ENCODE results near the gene SLC26A1.

Gene SLC26A1

GRCh38 chr4:972651-973424 lies 20.4 kb downstream of the SLC26A1 start:
- no peak for TF ChIP-seq TEAD4 (IDR thresholded peaks at IDR 0.05)
- TF ChIP-seq ZBTB7A (IDR thresholded peaks at IDR 0.05; ENCODE audit: low read depth), result peak; percentile 61; the same call in 1 of the 2 replicates
- peak; percentile 5; the same call in 1 of the 2 replicates for TF ChIP-seq MAX (IDR thresholded peaks at IDR 0.05)
- TF ChIP-seq EGR1 (IDR thresholded peaks at IDR 0.05), result peak; percentile 67; the same call in 1 of the 2 replicates

- TF ChIP-seq CREB1 (IDR thresholded peaks at IDR 0.05; ENCODE audit: low read depth), result no peak
- no peak for TF ChIP-seq EP300 (IDR thresholded peaks at IDR 0.05; ENCODE audit: borderline replicate concordance)
These were observed 21.3 kb downstream of the SLC26A1 start for GRCh38 chr4:971666-972500.

GRCh38 chr4:970854-971520 lies 22.2 kb downstream of the SLC26A1 start:
- no peak for TF ChIP-seq CEBPB (IDR thresholded peaks at IDR 0.05)
- no peak for TF ChIP-seq FOXM1 (IDR thresholded peaks at IDR 0.05; ENCODE audit: borderline replicate concordance, low read depth)
- no peak for TF ChIP-seq USF1 (IDR thresholded peaks at IDR 0.05)
- no peak for TF ChIP-seq TAF1 (IDR thresholded peaks at IDR 0.05; ENCODE audit: low read depth)
- no peak for TF ChIP-seq CREB1 (IDR thresholded peaks at IDR 0.05; ENCODE audit: low read depth)
- no peak for TF ChIP-seq TEAD4 (IDR thresholded peaks at IDR 0.05)
- TF ChIP-seq YY1 (IDR thresholded peaks at IDR 0.05; ENCODE audit: low read depth), result no peak
- TF ChIP-seq EP300 (IDR thresholded peaks at IDR 0.05; ENCODE audit: borderline replicate concordance), result no peak
- TF ChIP-seq TCF12 (IDR thresholded peaks at IDR 0.05; ENCODE audit: low read depth), result no peak
- no peak for TF ChIP-seq NFIC (IDR thresholded peaks at IDR 0.05)
- TF ChIP-seq EGR1 (IDR thresholded peaks at IDR 0.05), result no peak
- no peak for TF ChIP-seq ZBTB7A (IDR thresholded peaks at IDR 0.05; ENCODE audit: low read depth)
- no peak for TF ChIP-seq RAD21 (IDR thresholded peaks at IDR 0.05; ENCODE audit: low read depth)
- TF ChIP-seq MAX (IDR thresholded peaks at IDR 0.05), result no peak
- no peak for TF ChIP-seq REST (IDR thresholded peaks at IDR 0.05; ENCODE audit: low read depth)

- no peak for TF ChIP-seq RAD21 (IDR thresholded peaks at IDR 0.05; ENCODE audit: low read depth)
- TF ChIP-seq TCF12 (IDR thresholded peaks at IDR 0.05; ENCODE audit: low read depth), result no peak
- no peak for TF ChIP-seq MAX (IDR thresholded peaks at IDR 0.05)
- no peak for TF ChIP-seq FOXM1 (IDR thresholded peaks at IDR 0.05; ENCODE audit: borderline replicate concordance, low read depth)
- TF ChIP-seq NFIC (IDR thresholded peaks at IDR 0.05), result no peak
- TF ChIP-seq TAF1 (IDR thresholded peaks at IDR 0.05; ENCODE audit: low read depth), result no peak
- no peak for TF ChIP-seq EP300 (IDR thresholded peaks at IDR 0.05; ENCODE audit: borderline replicate concordance)
- no peak for TF ChIP-seq EGR1 (IDR thresholded peaks at IDR 0.05)
- TF ChIP-seq YY1 (IDR thresholded peaks at IDR 0.05; ENCODE audit: low read depth), result no peak
- no peak for TF ChIP-seq CREB1 (IDR thresholded peaks at IDR 0.05; ENCODE audit: low read depth)
- no peak for TF ChIP-seq REST (IDR thresholded peaks at IDR 0.05; ENCODE audit: low read depth)
- no peak for TF ChIP-seq ZBTB7A (IDR thresholded peaks at IDR 0.05; ENCODE audit: low read depth)
- TF ChIP-seq TEAD4 (IDR thresholded peaks at IDR 0.05), result no peak
- TF ChIP-seq USF1 (IDR thresholded peaks at IDR 0.05), result no peak
- no peak for TF ChIP-seq CEBPB (IDR thresholded peaks at IDR 0.05)
These were observed 23.0 kb downstream of the SLC26A1 start for GRCh38 chr4:970046-970745.

All from Ishikawa (cell line).